ELR (cell line): ENCODE data around the gene COL6A2.
"Not testable (repeated sequence)": the region's sequence is repeated elsewhere in the genome, so short reads cannot be mapped to it uniquely, and the experiment has no call there.

Experiments used
- DNase-seq: peaks from one replicate; pipeline ENCODE4 v3.0.0-alpha.2; 2015; ENCODE audit warnings: low read depth

The COL6A2 gene

DNA sequence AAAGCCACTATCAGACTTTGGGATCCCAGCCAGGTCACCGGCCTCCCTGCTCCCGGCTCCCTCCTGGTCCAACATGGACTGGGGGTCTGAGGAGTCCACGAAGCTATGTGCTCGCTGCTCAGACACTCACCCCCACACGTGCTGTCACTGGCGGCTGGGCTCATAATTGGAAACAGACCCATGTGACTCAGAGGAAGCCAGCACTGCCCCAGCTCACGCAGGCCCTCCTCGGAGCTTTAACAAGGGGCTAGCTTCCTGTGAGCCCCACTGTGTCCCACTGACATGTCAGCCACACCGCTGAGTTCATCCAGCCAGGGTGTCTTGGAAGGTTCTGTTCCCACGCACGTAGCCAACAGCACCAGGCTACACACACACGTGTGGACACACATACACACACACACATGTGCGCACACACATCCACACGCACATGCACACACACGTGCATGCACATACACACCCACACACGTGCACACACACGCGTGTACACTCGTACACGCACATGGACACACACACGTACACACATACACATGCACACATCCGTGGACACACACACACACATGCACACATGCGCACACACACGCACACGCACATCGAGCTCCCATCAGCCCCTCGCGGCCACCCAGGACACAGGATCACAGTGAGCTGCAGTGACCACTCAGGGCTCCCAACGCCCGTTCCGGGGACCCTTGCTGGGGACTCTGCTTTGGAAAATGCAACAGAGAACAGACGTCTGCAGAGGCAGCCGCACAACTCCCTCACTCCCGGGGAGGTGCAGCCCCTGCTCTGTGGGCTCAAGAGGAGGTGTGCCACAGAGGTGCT is 18.4 kb upstream of the COL6A2 start:
- peak; percentile 93 for DNase-seq

DNA sequence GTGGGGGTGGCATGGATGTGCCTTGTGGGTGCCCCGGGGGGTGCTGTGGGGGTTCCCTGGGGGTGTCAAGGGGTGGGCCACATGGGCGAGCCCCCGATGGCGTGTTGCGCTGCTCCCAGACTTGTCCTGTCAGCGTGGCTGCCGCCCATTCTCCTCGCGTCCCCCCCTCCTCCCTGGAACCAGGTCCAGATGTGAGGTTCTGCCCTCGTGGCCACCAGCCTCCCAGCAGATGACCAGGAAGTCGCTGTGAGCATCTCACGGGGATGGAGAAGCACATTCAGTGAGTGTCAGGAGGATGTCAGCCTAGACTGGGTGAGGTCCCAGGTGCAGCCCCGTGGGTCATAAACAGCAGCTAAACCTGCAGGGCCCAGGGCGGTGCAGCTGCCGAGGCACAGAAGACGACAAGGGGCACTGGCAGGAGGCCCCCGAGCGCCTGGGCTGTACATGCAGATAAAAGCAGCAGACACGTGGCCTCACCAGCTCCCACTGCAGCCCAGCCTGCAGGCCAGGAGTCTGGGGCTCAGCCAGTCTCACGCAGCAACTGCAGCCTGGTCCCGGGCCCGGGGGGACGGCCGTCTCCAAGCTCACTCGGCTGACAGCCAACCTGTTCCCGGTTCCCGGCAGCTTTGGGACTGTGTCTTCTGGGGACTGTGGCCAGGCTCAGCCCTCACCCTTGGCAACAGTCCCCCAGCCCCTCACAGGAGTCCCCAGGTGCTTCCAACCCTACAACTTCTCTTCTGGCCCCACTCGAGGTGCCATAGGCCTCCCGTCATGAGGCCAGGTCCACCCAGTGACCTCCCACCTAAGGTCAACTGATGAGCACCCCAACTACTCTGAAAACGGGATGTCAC is 17.5 kb upstream of the COL6A2 start:
- DNase-seq = no peak

DNA sequence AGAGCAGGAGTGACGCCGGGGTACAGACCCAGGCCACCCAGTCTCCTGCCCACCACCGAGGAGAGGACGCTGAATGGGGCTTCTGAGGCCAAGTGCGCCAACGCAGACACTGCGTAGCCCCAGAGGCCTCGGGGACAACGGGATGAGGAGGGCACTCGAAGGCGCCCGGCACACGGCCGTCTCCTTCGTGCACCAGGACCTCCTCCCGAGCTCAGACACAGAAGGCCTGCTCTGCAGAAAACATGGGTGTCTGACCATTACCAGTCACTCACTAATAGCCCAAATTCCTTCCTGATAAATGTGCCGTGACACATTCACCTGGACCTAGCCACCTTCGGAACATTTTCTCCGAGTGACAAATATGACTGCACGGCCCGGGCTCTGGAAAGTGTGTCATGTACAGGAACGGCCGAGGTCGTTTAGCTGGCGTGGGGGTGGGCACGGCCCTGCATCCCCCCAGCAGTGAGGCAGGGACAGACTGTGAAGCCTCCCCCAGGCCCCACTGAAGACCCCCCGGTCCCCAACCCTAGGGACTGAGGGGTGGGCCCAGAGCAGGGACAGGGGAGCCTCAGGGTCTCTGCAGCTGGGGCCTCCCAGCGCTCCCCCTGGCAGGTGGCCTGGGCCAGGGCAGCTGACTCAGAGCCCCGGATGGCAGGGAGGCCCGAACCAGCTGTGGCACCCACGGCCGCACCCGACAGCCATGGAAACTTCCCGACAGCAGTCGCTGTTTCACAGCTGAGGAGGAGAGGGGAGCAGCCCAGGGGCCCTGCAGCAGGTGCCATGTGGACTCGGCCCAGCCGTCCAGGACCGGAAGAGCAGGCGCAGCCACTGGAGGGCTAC is 16.7 kb upstream of the COL6A2 start:
- DNase-seq = peak; percentile 43

DNA sequence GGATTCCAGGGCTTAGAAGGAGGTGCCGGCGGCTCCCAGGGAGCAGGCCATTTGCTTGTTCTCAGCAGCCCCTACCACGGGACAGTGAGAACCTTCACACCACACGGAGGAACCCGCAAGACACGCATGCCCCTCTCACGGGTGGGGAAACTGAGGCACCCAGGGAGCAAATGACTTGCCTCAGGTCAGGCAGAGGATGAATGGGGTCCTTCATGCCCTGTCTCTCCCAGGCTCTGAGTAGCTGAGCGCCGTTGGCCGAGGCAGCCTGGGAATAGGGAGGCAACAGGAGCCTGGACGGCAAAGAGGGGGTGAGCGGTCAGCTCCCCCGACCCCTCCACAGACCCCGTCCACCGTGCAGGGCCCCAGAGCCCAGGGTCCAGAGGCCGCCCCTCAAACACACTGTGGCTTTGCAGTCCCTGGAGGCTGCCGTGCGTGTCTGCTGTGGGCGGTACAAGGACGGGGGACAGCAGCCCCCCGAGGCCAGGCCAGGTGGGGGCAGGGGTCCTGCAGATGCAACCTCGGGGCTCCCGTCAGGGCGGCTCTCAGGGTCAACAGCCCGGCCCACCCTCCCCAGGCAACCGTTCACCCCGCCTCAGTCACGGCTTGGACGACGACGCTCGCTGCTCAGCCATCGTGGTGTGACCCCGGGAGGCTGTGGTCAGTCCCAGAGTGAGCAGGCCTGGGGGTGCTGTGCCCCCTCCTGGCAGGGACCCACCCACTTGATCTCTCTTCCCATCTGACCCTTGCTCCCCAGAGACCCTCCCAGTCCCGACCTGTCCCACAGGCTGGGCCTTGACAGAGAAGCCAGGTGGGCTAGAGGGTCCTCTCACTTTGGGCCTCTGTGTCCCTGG is 15.8 kb upstream of the COL6A2 start:
- no peak for DNase-seq

DNA sequence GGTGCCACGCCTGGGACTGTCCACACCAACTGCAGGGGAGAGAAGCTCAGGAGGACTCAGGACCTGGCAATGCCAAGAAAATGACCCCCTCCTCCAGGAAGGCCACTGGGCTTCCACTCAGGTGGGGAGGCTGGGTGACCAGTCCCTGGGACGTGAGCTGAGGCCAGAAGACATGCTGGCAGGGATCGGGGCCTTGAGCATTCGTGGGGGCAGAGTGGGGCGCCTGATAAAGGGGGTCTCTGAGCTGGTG is 15.3 kb upstream of the COL6A2 start:
- DNase-seq = no peak

DNA sequence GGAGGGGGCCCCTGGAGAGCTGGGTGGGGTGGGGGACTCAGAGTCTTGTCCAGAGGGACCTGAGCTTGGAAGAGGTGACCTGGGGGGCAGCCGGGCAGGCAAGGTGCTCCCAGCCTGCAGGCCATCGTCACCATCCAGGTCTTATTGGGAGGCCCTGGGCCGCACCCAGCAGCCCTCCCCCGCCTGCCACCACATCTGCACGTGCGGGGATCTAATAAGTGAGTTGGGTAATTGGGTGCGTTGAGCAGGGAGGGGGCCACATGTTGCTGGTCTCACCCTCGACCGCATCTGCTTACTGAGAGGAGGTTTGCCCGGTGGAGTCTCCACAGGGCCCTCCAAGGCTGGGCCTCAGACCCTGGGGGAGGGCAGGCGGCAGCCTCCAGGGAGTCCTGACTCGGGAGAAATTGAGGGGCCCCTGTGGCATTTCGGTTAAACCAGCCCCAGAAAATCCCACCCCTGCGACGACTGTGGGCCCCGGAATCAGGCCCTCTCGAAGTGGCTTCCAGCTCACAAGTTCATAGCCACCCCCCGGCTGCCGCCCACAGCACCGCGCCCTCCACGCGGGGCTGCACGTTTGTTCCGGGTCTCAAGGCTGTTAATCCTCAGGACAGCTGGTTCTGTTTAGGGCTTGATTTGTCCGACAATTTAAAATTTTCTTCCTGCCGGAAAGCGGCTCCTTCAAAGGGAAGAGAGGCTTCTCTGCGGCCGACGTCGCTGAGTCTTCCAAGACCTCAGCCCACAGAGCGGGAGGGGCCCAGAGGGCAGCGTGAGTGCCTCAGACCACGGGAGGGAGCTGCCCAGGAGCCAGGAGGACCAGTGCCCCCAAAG is 14.7 kb upstream of the COL6A2 start:
- no peak for DNase-seq

DNA sequence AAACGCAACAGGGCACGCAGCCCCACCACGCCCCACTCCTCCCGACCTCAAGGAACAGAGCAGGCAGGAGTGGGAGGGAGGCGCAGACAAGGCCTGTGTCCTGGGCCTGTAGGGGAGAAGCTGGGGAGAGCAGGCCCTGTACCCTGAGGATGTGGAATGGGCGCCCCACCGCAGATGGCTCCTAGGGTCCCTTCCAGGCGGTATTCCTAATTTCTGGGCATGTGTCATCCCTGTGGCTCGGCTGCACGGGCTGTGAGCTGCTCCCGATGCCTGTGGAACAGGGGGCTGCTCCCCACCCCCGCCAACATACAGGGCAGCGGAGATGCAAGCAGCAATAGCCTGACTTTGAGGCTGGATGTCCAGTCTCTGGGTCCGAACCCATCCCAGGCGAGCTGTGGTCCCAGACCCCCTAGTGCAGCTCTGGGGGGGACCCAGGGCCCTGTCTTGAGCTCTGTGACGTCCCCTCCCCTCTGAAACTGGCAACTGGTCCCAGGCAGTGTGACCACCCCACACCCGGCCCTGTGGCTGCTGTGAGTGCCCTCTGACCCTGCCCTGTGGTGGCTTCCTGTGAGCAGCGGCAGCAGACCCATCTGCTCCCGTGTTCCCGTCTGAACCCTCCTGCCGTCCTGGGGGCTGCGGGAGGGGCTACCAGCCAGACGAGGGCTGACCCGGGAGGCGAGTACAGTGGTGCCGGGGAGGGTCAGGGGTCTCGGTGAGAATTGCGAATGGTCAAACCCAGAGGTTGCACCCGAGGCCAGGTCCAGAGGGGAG is 13.9 kb upstream of the COL6A2 start:
- no peak for DNase-seq

DNA sequence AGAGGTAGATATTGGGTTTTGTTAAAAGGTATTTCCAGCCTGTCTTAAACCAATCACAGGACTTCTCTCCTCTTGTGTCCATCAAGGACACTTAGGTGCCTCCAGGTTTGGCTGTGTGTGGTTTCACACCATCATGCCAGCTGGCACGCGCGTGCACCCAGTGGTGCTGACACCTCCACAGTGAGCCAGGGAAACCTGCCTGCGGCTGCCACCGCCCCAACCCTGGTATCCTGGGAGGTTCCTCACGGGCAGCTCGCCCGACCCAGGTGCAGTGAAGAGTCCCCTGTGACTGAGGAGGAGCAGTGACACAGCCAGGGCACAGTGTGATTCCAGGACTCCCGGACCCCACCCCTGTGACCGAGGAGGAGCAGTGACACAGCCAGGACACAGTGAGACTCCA is 13.2 kb upstream of the COL6A2 start:
- no peak for DNase-seq

DNA sequence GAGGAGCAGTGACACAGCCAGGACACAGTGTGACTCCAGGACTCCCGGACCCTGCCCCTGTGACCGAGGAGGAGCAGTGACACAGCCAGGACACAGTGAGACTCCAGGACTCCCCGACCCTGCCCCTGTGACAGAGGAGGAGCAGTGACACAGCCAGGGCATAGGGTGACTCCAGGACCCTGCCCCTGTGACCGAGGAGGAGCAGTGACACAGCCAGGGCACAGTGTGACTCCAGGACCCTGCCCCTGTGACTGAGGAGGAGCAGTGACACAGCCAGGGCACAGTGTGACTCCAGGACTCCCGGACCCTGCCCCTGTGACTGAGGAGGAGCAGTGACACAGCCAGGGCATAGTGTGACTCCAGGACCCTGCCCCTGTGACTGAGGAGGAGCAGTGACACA is 12.7 kb upstream of the COL6A2 start:
- DNase-seq = not testable (repeated sequence)

DNA sequence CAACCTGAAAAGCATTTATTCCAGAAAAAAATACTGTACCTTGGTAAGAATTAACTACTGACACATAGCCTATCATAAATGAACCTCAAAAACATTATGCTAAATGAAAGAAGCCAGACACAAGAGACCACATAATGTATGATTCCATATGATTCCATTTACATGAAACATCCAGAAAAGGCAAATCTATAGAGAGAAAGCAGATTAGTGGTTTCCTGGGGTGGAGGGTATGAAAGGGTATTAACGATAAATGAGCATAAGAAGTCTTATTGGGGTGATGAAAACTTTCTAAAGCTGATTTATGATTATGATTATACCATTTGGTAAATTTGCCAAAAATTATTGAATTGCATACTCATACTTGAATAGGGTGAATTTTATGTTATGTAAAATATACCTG is 10.3 kb upstream of the COL6A2 start:
- DNase-seq = no peak

DNA sequence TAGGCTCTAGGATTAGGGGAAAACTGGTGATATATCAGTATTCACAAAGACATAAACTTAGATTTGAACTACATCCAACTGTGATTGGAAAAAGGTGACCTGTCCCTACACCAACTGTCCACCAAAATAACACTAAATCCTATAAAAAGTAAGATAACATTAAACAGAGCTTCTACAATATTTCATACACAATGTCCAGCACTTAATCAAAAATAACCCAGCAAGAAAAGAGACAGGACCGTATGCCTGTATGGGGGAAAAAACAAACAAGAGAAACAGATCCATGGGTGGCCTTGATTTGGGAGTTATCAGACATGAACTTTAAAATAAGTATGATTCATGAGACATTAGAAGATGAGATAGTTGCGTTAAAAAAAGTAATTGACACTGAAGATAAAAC is 9.7 kb upstream of the COL6A2 start:
- no peak for DNase-seq

DNA sequence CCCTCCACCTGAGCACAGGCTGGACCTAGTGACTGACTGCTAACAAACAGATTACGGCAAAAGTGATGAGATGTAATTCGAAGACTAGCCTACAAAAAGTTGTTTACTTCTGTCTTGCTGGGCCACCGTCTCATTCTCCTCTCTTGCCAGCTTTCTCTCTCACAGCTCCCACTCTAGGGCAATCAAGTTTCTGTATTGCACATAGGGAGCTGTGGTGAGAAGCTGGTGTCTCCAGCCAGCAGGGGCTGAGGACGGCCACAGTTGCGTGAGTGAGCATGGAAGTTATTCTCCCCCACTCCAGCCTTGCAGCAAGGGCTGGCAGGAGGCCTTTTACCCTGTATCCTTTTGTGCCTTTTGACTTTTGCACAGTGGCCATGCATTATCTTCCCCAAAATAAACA is 8.6 kb upstream of the COL6A2 start:
- DNase-seq = no peak

DNA sequence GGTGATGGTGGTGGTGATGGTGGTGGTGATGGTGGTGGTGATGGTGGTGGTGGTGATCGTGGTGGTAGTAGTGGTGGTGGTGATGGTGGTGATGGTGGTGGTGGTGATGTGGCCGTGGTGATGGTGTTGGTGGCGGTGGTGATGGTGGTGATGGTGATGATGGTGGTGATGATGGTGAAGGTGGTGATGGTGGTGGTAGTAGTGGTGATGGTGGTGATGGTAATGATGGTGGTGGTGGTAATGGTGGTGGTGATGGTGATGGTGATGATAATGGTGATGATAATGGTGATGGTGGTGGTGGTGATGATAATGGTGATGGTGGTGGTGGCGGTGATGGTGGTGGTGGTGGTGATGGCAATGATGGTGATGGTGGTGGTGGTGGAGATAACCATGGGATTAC is 6.8 kb upstream of the COL6A2 start:
- no peak for DNase-seq

DNA sequence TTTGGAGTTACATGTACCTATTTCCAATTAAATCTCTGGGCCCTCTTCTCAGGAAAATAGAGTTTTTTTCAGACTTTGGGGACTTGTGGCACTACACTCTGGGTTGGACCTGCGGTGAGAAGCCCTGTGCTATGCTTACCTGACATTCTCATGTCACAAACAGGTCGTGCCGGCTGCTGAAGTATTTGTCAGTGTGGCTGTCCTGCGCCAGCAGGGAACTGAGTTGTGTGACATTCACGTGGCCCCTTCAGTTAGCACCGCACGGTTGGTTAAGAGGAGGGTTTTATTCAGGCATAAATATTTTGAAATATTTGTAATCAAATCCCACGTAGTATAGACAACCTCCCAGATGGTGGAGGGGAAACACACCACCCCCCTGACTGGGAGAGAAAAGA is 6.3 kb upstream of the COL6A2 start:
- DNase-seq = no peak

DNA sequence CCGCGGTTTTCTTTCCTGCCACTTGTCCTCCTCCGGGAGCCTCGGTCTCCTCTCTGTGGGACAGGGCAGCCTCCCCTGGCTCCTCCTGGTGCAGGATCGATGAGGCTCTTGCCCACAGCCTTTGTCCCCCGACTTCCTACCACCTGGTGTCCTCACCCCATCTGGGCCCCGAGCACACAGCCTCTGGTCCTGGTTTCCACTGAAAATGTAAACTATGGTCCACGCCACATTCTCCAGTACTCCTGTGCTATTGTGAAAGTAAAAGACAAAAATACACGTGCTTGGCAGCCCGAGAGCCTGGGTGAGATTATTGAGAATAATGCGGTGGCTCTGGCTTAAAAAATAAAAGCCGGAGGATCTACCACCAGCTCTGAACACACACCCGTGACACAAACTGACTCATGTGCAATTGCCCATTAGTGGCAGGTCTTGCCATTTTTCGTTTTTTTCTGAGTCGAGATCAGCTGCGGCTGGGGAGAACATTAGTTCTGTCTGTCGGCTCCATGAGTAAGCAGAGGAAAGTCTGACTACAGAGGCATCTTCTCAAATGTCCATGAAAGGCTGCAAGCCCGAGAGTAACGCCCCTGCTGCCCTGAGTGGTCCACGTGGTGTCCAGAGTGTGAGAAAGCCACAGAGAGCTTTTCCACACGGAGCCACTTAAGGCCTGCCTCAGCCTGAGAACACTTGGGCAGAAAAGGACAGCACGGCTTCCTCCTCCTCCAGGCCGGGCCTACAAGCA is 5.7 kb upstream of the COL6A2 start:
- DNase-seq = peak; percentile 90

DNA sequence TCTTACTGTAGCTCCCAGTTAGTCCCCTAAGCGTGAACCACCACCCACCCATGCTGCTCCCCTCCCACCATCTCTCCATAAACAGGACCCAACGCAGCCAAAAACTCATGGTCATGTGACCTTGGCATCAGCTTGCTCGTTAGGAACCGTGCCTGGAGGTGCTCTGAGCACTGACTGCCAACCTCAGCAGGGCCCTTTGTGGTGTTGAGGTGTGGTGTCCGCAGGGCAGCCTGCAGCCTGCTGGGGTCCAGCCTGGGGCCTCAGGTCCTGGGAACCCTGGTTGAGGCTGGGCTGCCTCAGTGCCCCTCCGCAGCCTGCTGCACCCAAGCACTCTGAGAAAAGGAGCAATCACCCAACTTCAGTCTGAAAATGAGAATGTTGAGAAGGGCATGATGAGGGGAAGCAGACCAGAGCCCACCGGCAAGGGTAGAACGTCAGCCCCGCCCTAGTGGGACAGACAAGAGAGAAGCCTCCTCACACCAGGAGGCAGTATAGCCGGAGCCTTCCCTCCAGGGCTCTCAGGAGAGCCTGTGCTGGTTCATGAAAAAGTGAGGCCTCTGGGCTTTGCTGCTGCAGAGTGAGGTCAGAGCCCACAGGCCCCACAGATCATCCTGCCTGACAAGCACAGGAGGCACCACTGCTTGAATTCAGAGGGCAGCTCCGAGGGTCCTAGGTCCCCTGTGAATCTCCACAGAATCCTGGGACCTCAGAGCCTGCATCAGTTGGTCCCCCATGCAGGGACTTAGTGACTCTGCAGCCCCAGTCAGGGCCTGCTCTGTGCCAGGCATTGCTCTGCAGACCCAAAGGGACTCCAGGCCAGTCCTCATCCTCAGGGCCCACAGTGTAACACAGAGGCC is 4.9 kb upstream of the COL6A2 start:
- DNase-seq = peak; percentile 25

DNA sequence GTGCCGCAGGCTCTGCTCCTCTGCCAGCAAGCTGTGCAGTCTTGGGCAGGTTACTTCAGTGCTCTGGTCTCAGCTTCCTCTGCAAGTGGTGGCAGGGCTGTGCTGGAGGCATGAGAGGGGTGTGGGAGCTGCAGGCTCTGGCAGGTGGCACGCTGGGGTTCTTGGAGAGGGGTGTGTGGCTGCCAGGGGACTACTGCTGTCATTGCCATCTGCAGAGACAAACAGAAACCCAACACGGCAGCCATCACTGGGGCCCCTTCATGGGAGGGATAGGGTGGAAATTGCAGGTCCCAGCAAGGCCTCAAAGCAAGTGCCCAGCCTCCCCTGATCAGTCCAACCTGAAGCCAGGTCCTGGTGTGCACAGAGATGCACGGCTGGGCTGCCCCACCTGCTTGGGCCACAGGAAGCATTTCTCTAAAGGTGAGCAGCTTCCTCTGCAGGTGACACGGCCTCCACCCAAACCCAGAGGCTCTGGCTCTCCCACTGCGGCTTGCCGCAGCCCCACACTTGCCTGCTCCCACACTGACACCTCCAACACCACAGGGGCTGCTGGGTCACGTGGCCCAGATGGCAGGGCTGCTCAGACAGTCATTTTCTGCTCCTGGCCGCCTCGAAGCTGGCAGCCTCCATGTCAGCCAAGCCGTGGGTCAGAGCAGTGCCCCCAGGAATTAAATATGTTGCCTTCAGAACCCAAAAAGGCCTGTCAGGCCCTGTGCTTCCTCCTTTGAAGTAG is 4.1 kb upstream of the COL6A2 start:
- DNase-seq = no peak
